HG03439 (cell line): ENCODE data around the gene XXYLT1.
"Not testable (repeated sequence)": the region's sequence is repeated elsewhere in the genome, so short reads cannot be mapped to it uniquely, and the experiment has no call there.

Experiments used
- ATAC-seq: cut with Tn5 transposase; IDR thresholded peaks from one replicate; pipeline ENCODE4 v1.9.1; 2021; ENCODE audit warnings: mild to moderate bottlenecking, moderate library complexity; ENCODE audit not compliant: unreplicated experiment

Gene XXYLT1, protein sequence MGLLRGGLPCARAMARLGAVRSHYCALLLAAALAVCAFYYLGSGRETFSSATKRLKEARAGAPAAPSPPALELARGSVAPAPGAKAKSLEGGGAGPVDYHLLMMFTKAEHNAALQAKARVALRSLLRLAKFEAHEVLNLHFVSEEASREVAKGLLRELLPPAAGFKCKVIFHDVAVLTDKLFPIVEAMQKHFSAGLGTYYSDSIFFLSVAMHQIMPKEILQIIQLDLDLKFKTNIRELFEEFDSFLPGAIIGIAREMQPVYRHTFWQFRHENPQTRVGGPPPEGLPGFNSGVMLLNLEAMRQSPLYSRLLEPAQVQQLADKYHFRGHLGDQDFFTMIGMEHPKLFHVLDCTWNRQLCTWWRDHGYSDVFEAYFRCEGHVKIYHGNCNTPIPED

DNA sequence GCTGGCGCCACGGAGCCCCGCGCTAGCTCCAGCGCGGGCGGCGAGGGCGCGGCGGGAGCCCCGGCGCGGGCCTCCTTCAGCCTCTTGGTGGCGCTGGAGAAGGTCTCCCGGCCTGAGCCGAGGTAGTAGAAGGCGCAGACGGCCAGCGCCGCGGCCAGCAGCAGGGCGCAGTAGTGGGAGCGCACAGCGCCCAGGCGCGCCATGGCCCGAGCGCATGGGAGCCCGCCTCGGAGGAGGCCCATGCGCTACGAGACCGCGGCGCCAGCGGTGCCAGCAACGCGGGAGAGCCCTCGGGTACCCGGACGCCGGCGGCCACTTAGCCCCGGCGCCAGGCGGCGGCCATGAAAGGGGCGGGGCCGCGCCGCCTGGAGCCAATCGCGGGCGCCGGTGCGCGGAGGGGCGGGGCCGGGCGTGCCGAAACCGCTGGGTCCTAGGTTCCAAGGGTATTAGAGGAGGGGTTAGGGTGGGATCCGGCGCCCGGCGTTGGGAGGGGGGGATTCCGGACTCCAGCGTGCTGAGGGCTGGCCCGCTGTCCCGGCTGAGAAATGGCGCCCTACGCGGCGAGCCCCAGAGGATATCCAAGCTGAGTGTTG lies at the start of gene XXYLT1:
TSS of gene XXYLT1 (minus strand) at position 343 of the 593 bp plus-strand sequence. CDS start at position 242, 101 bp downstream.
- ATAC-seq = peak; percentile 85

- ATAC-seq = no peak
These were observed 48.1 kb upstream of the XXYLT1 start for GRCh38 chr3:195319060-195319459.

DNA sequence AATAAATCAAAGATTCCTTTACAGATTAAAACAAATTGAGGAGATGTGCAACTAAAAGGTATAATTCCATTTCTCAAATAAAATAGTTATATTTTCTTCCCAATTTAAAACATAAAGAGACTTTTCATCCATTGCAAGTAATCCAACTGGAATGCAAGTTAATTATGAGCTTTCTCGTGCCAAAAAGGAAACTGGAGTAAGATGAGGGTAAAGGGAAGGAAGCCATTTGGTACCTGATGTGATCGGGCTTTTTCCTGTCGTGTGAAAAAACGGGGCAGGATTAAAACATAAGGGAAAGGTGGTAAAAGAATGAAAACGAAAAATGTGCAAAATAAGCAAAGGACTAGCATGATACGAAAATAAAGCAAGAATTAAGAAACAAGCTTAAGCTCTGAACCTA lies 41.8 kb upstream of the XXYLT1 start:
- no peak for ATAC-seq

- no peak for ATAC-seq
These were observed 36.8 kb upstream of the XXYLT1 start for GRCh38 chr3:195307711-195308110.

DNA sequence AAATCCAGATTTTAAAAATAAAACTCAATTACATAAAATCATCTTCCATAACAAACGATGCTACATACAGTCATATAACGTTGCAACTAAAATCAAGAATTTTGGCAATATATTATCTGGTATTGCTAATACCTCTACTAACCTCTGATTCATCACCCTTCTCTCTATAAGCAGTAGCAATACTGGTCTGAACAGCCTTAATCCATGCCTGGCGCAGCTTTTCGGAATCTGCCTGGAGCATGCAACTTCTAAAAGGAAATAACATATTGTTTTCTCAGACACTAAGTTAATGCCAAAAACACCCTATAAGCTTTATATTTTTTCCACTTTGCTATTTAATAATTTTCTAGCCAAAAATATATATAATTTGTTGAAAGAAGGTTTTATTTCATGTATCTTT lies 35.4 kb upstream of the XXYLT1 start:
- ATAC-seq = no peak

- ATAC-seq = no peak
These were observed 31.5 kb upstream of the XXYLT1 start for GRCh38 chr3:195302431-195302830.

DNA sequence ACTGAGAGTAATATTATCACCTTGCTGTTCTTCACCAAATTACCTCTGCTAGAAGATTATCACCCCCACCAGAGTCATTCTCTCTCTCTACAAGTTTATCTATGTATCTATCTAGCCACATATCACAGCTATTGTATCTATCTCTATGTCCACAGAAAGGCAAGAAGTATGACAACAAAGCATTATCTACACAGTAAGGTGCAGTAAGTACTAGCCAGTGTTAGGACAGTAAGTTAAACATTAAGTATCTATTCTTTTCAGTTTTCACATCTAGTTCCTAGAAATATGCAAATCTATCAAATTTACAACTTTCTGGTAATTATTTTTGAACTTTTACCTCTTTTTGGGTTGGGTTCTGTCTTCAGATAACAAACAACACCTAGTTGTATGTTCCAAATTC lies 26.5 kb upstream of the XXYLT1 start:
- no peak for ATAC-seq

DNA sequence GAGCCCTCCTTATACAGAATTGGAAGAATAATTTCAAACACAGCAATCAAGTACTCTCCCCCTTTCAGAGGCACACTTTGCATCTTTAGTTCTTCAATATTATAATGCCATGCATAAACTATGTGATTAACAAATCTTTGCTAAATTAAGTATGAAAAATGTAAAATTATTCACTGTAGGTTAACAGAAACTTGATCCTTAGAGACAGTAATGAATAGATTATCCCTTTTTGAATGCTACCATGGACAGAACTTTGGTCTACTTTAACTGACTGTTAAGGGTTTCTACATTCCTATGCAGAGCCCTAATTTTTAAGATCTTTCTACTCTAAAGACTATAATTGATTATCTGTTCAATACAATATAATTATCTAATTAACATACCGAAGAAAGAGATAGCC lies 25.7 kb upstream of the XXYLT1 start:
- ATAC-seq = no peak

GRCh38 chr3:195291121-195291520 lies 20.2 kb upstream of the XXYLT1 start:
- ATAC-seq = no peak

DNA sequence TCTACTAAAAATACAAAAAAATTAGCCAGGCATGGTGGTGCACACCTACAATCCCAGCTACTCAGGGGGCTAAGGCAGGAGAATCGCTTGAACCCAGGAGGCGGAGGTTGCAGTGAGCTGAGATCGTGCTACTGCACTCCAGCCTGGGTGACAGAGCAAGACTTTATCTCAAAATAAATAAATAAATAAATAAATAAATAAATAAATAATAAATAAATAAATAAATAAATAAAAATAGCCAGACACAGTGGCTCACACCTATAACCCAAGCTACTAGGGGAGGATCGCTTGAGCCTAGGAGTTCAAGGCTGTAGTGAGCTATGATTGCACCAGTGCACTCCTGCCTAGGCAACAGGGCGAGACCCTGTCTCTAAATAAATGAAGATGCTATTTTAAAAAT lies 19.7 kb upstream of the XXYLT1 start:
- not testable (repeated sequence) for ATAC-seq

- no peak for ATAC-seq
These were observed 15.3 kb upstream of the XXYLT1 start for GRCh38 chr3:195286115-195286872.

DNA sequence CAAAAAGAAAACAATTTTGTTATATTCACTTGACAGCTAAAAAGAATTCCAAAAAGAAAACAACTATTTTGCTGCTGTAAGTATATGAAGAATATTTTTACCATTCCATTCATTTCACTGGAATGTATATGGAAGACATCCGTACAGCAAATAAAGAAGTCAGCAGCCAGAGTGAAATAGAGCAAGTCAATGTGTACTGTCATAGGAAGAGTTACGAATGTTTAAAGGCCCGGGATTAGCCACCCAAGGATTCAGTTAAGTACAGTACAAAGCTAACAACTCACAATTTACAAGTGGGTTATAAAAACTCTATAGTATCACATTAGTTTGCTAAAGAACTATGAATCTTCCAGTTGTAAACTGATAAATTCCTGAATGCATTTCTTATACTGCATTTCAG lies 14.4 kb upstream of the XXYLT1 start:
- ATAC-seq = no peak

- ATAC-seq = no peak
These were observed 13.9 kb upstream of the XXYLT1 start for GRCh38 chr3:195284842-195285241.

GRCh38 chr3:195282961-195283360 lies 12.0 kb upstream of the XXYLT1 start:
- ATAC-seq = no peak

DNA sequence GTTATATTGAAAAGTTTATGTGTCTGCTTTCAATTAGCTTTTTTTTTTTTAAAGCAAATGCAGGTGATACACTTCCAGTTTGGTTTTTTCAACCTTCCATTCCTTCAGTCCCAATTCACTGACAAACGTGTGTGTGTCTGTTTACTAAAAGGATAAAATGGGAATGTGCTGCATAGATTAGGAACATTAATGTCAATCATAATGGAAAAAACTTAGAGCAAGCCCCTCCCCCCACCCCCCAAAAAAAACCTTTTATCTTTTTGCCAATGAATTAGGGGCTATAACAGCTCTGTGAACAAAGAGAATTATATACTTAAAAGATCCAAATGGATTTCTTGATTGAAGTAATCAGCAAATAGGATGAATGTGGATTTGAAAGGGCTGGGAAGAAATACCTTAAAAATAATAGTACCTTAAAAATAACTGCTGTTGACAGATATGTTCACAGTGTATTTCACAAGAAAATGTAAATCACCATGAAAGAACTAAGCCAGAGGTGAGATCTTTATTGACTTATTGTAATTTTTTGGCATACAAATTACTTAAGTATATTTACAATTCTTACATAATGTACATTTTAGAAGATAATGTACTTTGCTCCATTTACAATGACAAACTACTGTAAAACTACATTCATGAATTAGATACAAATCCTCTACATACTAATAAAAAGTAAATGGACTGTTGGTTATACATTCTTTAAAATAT lies 3.5 kb upstream of the XXYLT1 start:
- ATAC-seq = no peak

- peak; percentile 80 for ATAC-seq
These were observed 668 bp upstream of the XXYLT1 start for GRCh38 chr3:195271410-195272243.

DNA sequence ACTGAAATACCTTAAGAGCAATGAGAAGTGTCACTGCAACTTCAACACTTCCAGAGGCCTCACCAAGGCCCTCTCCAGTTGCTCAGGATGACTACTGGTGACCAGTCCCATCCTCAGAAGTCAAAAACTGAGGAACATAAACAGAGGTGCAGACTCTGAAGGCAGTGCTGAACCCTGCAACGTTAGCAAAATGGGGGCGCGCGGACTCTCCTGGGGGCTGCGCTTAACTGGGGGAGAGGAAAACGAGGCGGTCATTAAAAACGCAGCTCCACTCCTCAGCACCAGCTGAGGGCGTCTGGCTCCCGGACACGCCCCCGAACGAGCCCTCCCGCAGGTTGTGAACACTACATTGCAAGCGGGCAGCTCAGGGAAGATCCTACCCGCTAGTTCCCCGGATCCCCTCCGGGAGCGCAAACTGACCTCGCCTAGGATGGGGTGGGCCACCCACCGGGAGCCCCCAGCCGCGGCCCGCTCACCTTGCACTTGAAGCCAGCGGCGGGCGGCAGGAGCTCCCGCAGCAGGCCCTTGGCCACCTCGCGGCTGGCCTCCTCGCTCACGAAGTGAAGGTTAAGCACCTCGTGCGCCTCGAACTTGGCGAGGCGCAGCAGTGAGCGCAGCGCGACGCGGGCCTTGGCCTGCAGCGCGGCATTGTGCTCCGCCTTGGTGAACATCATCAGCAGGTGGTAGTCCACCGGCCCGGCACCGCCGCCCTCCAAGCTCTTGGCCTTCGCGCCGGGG lies 711 bp downstream of the XXYLT1 start:
- peak; percentile 2 for ATAC-seq

DNA sequence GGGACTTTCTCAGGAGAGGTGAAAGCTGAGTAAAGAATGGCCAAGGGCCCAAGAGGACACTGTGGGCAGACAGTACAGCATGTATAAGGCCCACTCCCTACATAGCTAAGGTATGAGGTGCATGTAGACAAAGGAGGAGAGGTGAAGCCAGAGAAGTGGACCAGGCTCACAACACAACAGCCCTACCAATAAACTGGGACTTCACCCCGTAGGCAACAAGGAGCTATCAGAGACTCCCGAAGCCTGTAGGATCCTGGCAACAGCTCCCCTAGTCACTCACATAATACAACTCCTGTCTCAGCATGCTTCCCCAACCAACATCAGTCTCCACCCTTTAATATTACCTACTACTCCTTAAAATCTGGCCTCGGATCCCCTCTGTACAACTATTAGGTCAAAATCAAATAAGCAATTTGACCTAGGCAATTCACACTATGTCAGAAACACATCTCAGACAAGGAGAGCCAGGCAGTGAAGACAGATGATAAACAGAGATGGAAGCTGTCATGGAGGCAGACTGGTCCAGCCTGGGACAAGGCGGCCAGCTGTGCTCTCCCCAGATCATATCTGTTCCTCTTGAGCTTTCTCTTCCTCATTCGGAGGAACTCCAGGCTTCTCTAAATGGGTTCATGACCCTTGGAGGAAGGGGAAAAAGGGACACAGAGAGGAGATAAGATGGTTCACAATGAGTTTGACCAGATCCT lies 1.4 kb downstream of the XXYLT1 start:
- no peak for ATAC-seq
